ENCODE data around the gene RNF19B.
"Not testable (repeated sequence)": the region's sequence is repeated elsewhere in the genome, so short reads cannot be mapped to it uniquely, and the experiment has no call there.

Gene RNF19B

DNA sequence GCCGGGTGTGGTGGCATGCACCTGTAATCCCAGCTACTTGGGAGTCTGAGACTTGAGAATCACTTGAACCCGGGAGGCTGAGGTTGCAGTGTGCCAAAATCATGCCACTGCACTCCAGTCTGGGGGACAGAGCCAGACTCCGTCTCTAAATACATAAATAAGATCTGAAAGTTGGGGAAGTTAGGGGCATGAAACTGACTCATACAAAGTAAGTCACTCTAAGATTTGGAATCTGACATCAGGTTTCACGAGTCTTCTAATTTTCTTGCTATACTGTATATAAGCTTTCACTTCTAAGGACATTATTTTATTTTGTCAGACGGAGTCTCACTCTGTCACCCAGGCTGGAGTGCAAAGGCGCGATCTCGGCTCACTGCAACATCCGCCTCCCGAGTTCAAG, 30.1 kb downstream of the RNF19B start:
- in situ Hi-C loops (cut with HindIII; ENCODE audit: low sequenced_read_pairs): no loop called here

DNA sequence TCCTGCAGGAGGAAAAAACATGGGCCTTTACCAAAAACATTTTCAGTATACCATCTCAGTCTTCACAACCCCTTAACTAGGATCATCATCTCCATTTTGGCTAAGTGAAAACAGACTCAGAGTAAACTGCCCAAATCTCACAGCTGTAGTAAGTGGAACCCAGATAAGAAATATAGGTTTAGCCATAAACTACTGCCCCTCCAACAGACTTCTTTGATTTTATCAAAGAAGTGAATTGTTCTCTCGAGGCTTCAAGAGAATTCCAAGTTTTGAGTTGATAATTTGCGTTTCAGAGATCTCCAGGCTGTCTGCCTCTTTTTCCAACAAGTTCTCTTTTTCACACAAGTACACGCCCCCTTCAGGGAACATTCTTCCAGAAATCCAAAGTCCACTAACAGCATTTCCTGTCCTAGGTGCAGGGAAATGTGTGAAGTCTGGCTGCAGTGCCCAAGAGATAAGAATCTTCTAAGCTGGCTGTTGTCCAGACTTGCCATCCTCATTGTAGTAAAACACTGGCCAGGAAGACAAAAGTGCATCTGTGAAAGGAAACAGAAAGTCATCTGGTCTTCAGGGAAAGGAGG, 30.8 kb downstream of the RNF19B start:
- in situ Hi-C loops (cut with HindIII; ENCODE audit: low sequenced_read_pairs): no loop called here

DNA sequence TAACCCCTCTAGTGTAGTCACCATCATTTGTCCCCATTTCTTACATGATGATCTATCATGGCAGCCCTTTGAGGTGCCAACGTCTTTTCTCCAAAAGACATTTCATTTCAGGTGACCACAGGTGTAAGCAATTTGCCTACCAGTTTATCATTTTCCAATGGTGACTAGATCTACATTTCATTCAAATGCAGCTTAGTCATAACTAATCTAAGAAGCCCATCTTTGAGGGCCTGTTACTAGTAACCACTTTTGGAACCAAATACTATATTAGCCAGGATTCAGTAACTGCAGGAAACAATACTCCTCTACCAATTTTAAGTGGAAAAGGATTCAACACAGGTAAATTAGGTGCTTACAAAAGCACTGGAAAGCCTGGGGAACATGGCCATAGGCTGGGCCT, 32.8 kb downstream of the RNF19B start:
- in situ Hi-C loops (cut with HindIII; ENCODE audit: low sequenced_read_pairs): no loop called here

DNA sequence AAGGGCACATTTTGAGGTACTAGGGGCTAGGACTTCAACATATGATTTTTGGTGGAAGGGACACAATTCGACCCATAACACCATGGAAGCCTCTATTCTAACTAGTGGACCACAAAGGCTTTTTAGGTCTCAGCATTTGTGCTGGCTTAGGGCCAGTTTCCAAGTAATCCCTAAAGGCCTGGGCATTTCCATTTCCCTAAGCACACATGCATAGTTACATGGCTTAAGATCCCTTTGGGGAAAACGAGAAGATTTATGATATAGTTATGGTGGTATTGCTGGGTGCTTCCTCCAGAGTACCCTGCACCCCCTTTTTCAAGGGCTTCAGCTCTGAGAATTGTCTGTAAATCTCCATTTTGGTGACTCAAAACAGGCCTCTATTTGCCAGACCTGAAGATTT, 35.2 kb downstream of the RNF19B start:
- in situ Hi-C loops (cut with HindIII; ENCODE audit: low sequenced_read_pairs): no loop called here

DNA sequence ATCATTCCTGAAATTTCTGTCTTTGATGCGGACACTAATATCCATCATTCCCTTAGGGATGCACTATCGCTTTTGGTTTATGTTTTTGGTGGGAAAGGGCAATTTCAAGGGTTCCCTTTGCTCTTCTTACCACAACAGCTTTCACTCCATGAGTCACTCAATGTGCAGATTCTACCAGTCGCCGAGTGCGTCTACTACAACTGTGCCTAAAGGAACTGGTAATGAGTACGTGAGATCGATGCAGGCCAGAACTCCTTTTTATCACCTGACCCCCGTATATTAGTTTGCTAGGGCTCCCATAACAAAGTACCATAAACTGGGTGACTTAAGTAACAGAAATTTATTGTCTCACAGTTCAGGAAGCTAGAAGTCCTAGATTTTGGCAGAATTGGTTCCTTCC, 35.9 kb downstream of the RNF19B start:
- in situ Hi-C loops (cut with HindIII; ENCODE audit: low sequenced_read_pairs): no loop called here

DNA sequence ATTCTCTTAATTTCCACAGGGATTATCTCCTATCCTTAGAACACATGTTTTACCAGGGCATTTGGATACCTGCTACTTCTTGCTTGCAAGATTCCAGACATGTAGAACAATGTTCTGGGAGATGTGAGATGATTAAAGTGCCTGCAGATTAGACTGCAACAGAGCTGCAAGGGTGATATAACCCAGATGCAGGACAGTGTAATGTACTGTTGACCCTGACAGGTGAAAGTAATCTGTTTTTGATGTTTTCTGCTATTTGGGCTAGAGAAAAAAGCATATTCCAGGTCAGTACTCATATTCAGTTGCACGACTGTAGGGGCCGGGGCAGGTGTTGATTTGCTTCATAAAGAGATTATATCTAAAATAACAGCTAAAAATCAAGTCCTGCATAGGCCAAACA, 36.3 kb downstream of the RNF19B start:
- in situ Hi-C loops (cut with HindIII; ENCODE audit: low sequenced_read_pairs): no loop called here

DNA sequence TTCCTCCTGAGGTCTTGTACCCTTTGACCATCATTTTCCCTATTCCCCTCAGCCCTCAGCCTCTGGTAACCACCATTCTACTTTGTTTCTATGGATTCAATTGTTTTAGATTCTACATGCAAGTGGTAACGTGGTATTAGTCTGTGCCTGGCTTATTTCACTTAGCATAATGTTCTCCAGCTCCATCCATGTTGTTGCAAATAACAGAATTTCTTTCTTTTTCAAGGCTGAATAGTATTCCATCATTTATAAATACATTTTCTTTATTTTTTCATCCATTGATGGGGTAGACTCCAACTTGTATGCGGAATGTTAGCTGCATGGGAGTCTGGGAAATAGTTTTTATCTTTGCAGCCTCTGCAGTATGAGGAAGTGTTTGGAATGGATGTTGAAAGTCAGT, 37.2 kb downstream of the RNF19B start:
- in situ Hi-C loops (cut with HindIII; ENCODE audit: low sequenced_read_pairs): no loop called here

DNA sequence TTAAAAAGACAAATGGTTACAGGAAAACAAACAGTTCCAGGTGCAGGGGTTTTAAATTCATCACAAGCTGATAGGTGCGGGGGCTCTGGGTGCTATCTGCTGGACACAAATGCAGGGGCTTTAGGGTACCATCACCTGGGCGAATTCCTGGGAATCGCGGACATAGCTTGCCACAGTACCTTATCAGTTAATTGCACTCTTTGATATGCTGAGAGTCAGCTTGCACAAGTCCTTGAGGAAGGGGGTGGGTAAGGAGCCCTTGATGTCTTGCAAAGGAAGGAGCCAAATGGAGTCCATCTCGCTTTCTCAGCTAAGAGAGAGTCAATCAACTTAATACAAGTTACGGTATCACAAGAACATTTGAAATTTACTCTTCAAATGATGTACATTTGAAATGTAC, 38.0 kb downstream of the RNF19B start:
- in situ Hi-C loops (cut with HindIII; ENCODE audit: low sequenced_read_pairs): no loop called here

DNA sequence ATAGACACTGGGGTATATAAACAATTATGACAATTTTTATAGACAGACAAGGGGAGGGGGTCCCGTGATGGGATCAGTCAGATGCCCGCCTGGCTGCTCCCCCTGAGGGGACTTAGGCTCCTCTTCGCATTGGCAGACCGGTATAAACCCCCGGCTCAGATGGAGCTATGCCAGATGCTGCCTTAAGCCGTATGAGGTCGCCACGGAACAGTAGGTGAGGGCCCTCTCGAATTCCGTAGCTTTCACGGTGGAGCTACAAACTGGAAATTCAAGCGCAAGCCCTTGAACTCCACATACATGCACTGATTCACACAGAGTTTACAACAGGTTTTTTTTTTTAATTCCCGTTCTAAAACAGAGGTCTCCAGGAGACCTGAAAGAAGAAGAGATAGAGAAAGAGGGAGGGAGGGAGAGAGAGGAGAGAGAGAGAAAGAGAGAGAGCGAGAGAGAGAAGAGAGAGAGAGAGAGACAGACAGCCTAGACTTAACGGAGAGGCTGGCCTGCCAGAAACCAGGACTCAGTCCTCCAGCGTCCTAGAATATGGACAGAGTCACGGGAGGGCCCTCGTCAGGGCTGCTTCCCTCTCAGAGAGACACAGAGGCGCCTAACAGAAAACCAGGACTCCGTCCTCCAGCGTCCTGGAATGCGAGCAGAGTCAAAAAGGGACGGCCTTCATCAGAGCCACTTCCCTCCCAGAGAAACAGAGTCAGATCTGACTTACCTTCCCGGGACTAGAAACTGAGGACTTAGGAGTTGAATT, 39.0 kb downstream of the RNF19B start:
- in situ Hi-C loops (cut with HindIII; ENCODE audit: low sequenced_read_pairs): no loop called here

DNA sequence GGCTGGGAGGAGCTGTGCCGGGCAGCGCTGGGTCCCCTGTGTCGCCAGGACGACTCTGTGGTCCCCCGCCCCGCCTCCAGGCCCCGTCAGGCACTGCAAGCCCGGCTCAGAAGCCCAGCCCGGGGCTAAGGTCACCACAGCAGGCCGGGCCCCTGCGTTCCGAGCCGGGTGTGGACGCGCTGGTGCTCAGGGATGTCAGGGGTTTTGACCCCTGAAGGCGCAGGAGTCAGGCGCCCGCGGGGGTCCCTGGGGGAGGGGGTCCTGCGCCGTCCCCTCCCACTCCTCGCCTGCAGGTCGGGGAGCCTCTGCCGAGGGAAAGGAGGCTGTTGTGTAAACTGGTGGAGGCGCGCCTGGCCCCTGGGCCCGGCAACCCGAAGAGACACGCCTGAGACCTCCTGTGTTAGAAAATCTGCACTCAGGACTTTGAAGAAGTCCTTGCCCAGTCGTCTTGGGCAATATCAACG, 39.7 kb downstream of the RNF19B start:
- in situ Hi-C loops (cut with HindIII; ENCODE audit: low sequenced_read_pairs): no loop called here

DNA sequence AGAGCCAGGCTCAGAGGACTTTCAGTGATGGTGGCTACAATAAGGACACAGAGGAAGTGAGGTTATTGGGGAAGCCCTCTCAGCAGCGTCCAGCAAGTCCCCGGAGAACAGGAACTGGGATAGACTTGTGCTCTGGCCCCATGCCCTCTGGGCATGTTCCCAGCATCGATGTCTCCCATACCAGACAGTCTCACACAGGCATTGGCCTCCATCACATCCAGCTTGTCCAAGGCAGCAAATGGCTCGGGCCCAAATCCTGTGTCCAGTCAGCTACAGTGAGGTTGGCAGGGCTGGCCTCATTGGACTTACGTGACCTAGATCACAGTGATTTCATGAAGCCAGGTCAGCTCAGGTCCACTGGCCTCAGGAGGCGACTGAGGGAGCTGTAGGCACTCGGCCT, 43.8 kb downstream of the RNF19B start:
- in situ Hi-C loops (cut with HindIII; ENCODE audit: low sequenced_read_pairs): no loop called here

DNA sequence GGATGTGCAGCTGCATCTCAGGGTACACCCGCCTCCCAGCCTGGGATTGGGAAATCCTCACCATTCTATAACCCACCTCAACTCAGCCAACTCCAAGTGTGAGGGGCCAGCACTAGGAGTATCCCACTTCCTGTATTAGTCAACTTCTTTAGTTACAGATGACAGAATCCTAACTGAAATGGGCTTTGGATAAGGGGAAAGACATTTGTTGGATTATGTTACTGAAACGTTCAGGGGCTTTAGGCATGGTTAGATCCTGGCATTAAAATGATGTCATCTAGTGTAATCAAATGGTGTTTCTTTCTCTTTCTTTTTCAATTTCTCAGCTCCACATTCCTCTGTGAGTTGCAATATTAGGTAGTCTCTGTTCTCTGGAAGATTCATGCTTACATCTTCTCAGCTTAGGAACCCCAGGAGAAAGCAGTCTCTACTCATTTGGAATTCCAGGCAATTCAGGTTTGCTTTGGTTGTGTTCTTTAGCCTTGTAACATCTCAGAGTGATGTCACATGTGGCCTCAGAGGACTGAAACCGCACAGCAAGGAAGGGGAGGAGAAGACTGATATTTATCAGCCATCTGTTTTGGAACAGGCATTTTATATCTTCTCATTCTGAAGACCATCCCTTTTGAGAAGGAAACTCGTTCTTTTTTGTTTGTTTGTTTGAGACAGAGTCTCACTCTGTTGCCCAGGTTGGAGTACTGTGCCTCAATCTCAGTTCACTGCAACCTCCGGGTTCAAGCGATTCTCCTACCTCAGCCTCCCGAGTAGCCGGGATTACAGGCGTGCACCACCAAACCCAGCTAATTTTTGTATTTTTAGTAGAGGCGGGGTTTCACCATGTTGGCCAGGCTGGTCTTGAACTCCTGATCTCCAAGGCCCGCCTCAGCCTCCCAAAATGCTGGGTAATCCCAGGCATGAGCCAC, 44.5 kb downstream of the RNF19B start:
- in situ Hi-C loops (cut with HindIII; ENCODE audit: low sequenced_read_pairs): no loop called here

DNA sequence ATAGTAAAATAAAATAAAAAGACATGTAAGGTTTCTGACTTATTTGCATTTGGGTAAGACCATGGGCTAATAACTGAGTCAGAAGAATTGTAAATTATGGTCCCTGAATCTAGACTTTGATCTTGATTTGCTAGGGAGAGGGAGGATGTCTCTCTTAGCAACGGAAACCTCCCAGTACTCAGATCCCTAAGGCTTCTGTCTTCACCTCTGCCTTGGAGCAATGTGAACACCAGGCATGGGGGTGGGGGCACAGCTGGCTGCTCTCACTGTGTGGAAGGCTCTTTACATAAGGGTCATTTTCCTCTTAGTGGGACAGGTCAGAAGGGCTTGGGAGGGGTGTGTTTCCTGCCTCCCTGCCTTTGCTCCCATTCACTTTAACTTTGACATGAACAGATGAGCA, 46.4 kb downstream of the RNF19B start:
- in situ Hi-C loops (cut with HindIII; ENCODE audit: low sequenced_read_pairs): no loop called here

DNA sequence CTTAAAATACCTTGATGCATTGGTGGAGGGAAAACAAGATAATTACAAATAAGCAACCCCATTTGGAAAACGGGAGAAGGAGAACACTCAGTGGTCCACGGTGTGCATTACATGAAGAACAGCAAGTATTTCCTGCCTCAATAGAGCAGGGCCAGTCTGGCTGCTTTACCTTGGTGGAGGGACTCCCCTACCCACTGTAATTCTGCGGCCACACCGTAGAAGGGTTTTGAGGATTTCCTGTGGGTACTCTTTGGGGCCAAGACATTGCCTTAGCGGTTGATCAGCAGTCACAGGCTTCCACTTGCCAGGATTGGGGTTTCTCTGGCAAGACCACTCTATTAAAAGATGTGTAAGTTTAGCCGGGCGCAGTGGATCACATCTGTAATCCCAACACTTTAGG, 47.1 kb downstream of the RNF19B start:
- in situ Hi-C loops (cut with HindIII; ENCODE audit: low sequenced_read_pairs): no loop called here

DNA sequence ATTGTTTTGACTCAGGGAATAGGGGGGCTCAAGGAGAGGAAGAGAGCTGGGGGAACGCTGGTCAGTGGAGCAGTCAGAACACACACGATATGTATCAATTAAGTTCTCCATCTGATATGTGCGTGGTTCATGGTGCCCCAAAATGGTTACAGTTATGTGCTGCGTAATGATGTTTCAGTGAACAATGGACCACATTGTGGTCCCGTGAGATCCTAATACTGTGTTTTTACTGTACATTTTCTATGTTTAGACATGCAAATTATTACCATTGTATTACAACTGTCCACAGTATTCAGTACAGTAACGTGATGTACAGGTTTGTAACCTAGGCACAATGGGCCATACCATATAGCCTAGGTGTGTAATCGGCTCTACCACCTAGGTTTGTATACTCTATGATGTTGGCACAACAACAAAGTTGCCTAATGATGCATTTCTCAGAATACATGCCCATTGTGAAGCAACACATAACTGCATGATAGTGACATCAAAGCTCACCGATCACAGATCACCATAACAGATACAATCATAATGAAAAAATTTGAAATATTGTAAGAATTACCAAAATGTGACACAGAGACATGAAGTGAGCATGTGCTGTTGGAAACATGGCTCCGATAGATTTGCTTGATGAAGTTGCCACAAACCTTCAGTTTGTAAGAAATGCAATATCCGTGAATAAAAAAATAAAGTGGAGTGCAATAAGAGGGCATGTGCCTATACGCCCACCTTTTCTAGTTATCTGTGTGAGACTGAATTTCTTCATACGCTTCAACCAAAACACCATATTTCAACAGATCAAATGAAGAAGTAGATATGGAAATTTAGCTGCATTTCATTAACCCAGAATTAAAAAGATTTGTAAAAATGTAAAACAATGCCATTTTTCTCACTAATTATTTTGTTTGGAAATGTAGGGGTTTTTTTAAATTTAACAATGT, 48.6 kb downstream of the RNF19B start:
- in situ Hi-C loops (cut with HindIII; ENCODE audit: low sequenced_read_pairs): no loop called here

DNA sequence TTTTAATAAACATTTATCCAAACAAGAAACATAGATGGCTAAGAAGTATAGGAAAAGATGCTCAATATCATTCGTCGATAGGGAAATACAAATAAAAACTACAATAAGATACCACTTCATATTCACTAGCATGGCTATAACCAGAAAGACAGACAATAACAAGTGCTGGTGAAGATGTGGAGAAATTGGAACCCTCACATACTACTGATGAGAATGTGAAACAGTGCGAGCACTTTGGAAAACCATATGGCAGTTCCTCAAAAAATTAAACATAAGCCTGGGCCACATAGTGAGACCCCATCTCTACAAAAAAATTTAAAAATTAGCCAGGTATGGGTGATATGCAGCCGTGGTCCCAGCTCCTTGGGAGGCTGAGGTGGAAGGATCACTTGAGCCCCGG, 54.3 kb downstream of the RNF19B start:
- in situ Hi-C loops (cut with HindIII; ENCODE audit: low sequenced_read_pairs): no loop called here

DNA sequence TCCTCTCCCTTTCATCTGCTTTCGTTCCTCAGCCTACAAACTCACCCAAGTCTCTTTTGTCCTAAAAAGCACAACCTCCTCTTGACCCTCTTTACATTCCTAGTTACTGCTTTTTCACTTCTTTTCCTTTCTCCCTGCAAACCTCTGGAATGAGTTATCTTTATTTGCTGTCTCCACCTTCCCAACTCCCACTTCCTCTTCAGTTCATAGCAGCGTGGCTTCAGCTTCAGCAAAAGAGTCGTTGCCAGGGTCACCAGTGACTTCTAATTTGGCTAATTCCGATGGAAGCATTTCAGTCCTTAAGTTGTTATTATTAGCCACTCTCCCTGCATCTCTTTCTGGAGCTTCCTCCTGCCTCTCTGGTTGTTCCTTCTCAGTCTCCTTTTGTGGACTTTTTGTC, 57.2 kb downstream of the RNF19B start:
- in situ Hi-C loops (cut with HindIII; ENCODE audit: low sequenced_read_pairs): no loop called here

DNA sequence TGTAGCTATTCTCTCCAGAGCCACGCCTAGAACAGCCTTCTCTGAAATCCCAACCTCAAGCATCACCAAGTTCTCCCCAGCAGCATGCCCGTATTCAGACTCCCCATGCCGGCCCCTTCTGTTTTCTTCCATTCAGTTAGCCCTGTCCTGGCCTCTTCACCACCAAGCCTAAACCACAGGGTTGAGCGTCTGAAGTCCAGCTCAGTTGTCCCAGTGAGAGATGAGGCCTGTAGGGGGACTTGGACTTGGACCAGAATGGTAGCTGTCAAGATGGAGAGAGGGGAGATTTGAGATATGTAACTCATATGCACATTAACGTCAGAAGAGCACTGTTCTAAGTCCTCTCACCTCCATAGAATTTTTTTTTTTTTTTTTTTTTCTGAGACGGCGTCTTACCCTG, 58.0 kb downstream of the RNF19B start:
- in situ Hi-C loops (cut with HindIII; ENCODE audit: low sequenced_read_pairs): no loop called here

DNA sequence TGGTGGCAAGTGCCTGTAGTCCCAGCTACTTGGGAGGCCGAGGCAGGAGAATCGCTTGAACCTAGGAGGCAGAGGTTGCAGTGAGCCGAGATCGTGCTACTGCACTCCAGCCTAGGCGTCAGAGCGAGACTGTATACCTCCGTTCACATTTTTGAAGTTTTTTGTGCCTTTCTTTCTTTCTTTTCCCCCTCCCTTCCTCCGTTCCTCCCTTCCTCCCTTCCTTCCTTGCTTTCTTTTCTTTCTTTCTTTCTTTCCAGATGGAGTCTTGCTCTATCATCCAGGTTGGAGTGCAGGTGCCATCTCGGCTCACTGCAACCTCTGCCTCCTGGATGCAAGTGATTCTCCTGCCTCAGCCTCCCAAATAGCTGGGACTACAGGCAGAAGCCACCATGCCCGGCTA, 59.0 kb downstream of the RNF19B start:
- in situ Hi-C loops (cut with HindIII; ENCODE audit: low sequenced_read_pairs): not testable (repeated sequence)

DNA sequence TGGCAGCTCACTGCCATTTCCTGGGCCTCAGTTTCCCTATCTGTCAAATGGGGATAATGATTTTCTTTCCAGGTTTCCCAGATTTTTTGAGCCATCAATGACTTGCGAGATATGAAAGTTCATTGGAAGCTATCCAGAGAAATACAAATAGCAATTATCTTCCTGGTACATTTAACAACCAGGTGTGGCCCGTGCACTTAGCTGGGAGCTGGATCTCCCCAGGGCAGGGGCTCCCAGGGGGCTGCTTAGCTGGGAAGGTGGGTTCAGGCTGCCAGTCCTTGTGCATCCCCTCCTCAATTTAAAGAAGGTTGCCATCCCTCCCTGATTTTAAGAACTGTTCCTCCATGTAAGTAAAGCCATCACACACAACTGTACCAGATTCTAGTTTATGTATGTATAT, 59.8 kb downstream of the RNF19B start:
- in situ Hi-C loops (cut with HindIII; ENCODE audit: low sequenced_read_pairs): no loop called here

Data from DLD1 (cell line).